ENCODE results near the gene TIFAB. TPM values are rescaled to one million over a fixed set of nuclear protein-coding genes. Genes with fewer than 3 reads are reported as not detected.
"Not testable (repeated sequence)": the region's sequence is repeated elsewhere in the genome, so short reads cannot be mapped to it uniquely, and the experiment has no call there.

Gene TIFAB
- not detected for total RNA-seq

GRCh38 chr5:135452321-135453030 is at the start of gene TIFAB:
Gene TIFAB (minus strand): TSS chr5:135452351. CDS start chr5:135449939, 2,412 bp downstream.
- intact Hi-C loops (cut with DNase I) = no loop called here
- no peaks in the 10 kb centered on the region for H3K4me1 ChIP-seq (replicated peaks)
- TF ChIP-seq POLR2AphosphoS5 (IDR thresholded peaks at IDR 0.05) (no peak), CTCF (IDR thresholded peaks at IDR 0.05) (no peak), POLR2A (IDR thresholded peaks at IDR 0.05) (no peak)
- 82% methylated on average over 10 of the region's 10 CpGs for WGBS
- no peaks in the 10 kb centered on the region for H3K9me3 ChIP-seq
- no peaks in the 10 kb centered on the region for H3K36me3 ChIP-seq
- H3K27ac ChIP-seq = no peak within 1 kb of the TSS
- no peaks in the 10 kb centered on the region for H3K27me3 ChIP-seq (replicated peaks; ENCODE audit: insufficient read depth)
- DNase-seq (ENCODE audit: low spot score) = no peak
- H3K4me3 ChIP-seq = no peak within 1 kb of the TSS

- no peak for TF ChIP-seq POLR2AphosphoS5 (IDR thresholded peaks at IDR 0.05)
- no peaks in the 10 kb centered on the region for H3K9me3 ChIP-seq
- H3K27me3 ChIP-seq (replicated peaks; ENCODE audit: insufficient read depth) = no peaks in the 10 kb centered on the region
- WGBS = 72% methylated on average over 2 of the region's 2 CpGs
- intact Hi-C loops (cut with DNase I) = no loop called here
- H3K27ac ChIP-seq = no peak overlapping the region
- H3K4me3 ChIP-seq = no peak overlapping the region
- H3K4me1 ChIP-seq (replicated peaks) = no peaks in the 10 kb centered on the region
- DNase-seq (ENCODE audit: low spot score) = no peak
- H3K36me3 ChIP-seq = no peaks in the 10 kb centered on the region
These were observed 46.5 kb upstream of the TIFAB start for GRCh38 chr5:135498637-135498995.

- Histone ChIP-seq H3K9me3 (no peaks in the 10 kb centered on the region), H3K27ac (no peak overlapping the region), H3K4me1 (replicated peaks) (no peaks in the 10 kb centered on the region), H3K27me3 (replicated peaks; ENCODE audit: insufficient read depth) (no peaks in the 10 kb centered on the region), H3K36me3 (no peaks in the 10 kb centered on the region), H3K4me3 (no peak overlapping the region)
- no peak for TF ChIP-seq POLR2AphosphoS5 (IDR thresholded peaks at IDR 0.05)
- no peak for TF ChIP-seq CTCF (IDR thresholded peaks at IDR 0.05)
- intact Hi-C loops (cut with DNase I) = no loop called here
- 59% methylated on average over 8 of the region's 8 CpGs for WGBS
- no peak for DNase-seq (ENCODE audit: low spot score)
These were observed 46.0 kb upstream of the TIFAB start for GRCh38 chr5:135497971-135498636.

GRCh38 chr5:135495531-135495930 is 43.4 kb upstream of the TIFAB start:
- H3K4me3 ChIP-seq; H3K27me3 ChIP-seq (replicated peaks; ENCODE audit: insufficient read depth); intact Hi-C loops (cut with DNase I); H3K9me3 ChIP-seq; DNase-seq (ENCODE audit: low spot score); H3K4me1 ChIP-seq (replicated peaks); H3K36me3 ChIP-seq; H3K27ac ChIP-seq: not testable (repeated sequence)
- WGBS = 84% methylated on average over 4 of the region's 4 CpGs

- no peaks in the 10 kb centered on the region for H3K4me1 ChIP-seq (replicated peaks)
- intact Hi-C loops (cut with DNase I) = no loop called here
- H3K9me3 ChIP-seq = no peaks in the 10 kb centered on the region
- TF ChIP-seq POLR2AphosphoS5 (IDR thresholded peaks at IDR 0.05) = no peak
- TF ChIP-seq CTCF (IDR thresholded peaks at IDR 0.05) = no peak
- TF ChIP-seq POLR2A (IDR thresholded peaks at IDR 0.05) = no peak
- no peaks in the 10 kb centered on the region for H3K36me3 ChIP-seq
- 73% methylated on average over 5 of the region's 5 CpGs for WGBS
- peak overlapping the region in 1 of 2 donors; percentile 44 for H3K27ac ChIP-seq
- no peak for DNase-seq (ENCODE audit: low spot score)
- no peak overlapping the region for H3K4me3 ChIP-seq
- H3K27me3 ChIP-seq (replicated peaks; ENCODE audit: insufficient read depth) = no peaks in the 10 kb centered on the region
These were observed 42.0 kb upstream of the TIFAB start for GRCh38 chr5:135494196-135494595.
